Endothelial cell of umbilical vein (primary cell): ENCODE measurements around the gene CHMP5. TPM values are rescaled to one million over a fixed set of nuclear protein-coding genes. Genes with fewer than 3 reads are reported as not detected.
A peak's percentile ranks its signal among the peaks of the same experiment; 100 is the strongest.

Experiments used
- BruUV-seq: library from RNA; stranded (reverse); fragments of 400-500 nt; replicated peaks from 2 replicates; lab custom pipeline; 2021; lab: Mats Ljungman, UMichigan
- CTCF ChIA-PET: fragments of 300-600, 350-600 bp; sonication (Branson Sonifier 250); formaldehyde crosslinking; loops from one replicate; lab custom pipeline; 2021; ENCODE audit warnings: antibody characterized with exemption, inconsistent platforms; lab: Charles Lee
- POLR2A ChIA-PET: fragments of 300-600, 350-600 bp; sonication (Branson Sonifier 250); formaldehyde crosslinking; loops from one replicate; lab custom pipeline; 2021; ENCODE audit warnings: antibody characterized with exemption, inconsistent platforms; lab: Charles Lee
- DNase-seq: peaks from one replicate; pipeline ENCODE4 v3.0.0-alpha.2; 2011; ENCODE audit warnings: low read depth, low spot score
- FAIRE-seq: peaks from 2 replicates; lab custom pipeline; 2011; peaks lifted over from hg19 to GRCh38; lab: Jason Lieb, UNC
- H2AFZ ChIP-seq: 2 replicates; pipeline ENCODE4 v1.6.0; 2012; ENCODE audit warnings: low read depth, low read length, control low read depth, inconsistent platforms
- H3K27ac ChIP-seq: 2 replicates; pipeline ENCODE4 v1.5.1; 2011; ENCODE audit warnings: low read depth, mild to moderate bottlenecking, control low read depth, low read length, moderate library complexity; ENCODE audit not compliant: insufficient read depth
- H3K27me3 ChIP-seq, 2 experiments: 2 replicates each; pipeline versions ENCODE4 v1.6.0 to v1.6.1; 2011; ENCODE audit warnings: low read length in 2 of 2, mixed read lengths in 1 of 2; ENCODE audit not compliant: control insufficient read depth in 2 of 2, insufficient read depth in 2 of 2
- H3K36me3 ChIP-seq, 2 experiments: 2 replicates in 1 of 2; 3 replicates in 1 of 2; pipeline ENCODE4 v1.5.1; 2011; ENCODE audit warnings: low read length in 2 of 2, mild to moderate bottlenecking in 1 of 2, moderate library complexity in 1 of 2; ENCODE audit not compliant: control insufficient read depth in 2 of 2, insufficient read depth in 2 of 2; ENCODE audit errors: extremely low read depth in 1 of 2
- H3K4me1 ChIP-seq: 3 replicates; pipeline ENCODE4 v1.5.1; 2011; ENCODE audit warnings: mild to moderate bottlenecking, low read length; ENCODE audit not compliant: control insufficient read depth, insufficient read depth; ENCODE audit errors: extremely low read depth
- H3K4me2 ChIP-seq: 2 replicates; pipeline ENCODE4 v1.6.1; 2011; ENCODE audit warnings: low read length, control low read depth, mixed read lengths; ENCODE audit not compliant: insufficient read depth
- H3K4me3 ChIP-seq, 3 experiments: fragments of 200-600 bp in 1 of 3; sonication (generic), shearing (Covaris generic) in 1 of 3; replicated peaks in 1 of 3; 2 replicates each; pipeline ENCODE4 v1.5.1; 2011 to 2016; ENCODE audit warnings: control low read depth in 3 of 3, low read length in 3 of 3, mild to moderate bottlenecking in 2 of 3, inconsistent platforms in 1 of 3, low read depth in 1 of 3, moderate library complexity in 1 of 3; ENCODE audit not compliant: insufficient read depth in 1 of 3
- H3K79me2 ChIP-seq: 2 replicates; pipeline ENCODE4 v1.6.0; 2012; ENCODE audit warnings: low read length, inconsistent platforms; ENCODE audit not compliant: control insufficient read depth, insufficient read depth
- H3K9ac ChIP-seq: replicated peaks from 2 replicates; pipeline ENCODE3; 2011; ENCODE audit warnings: low read length, control low read depth; ENCODE audit not compliant: insufficient read depth; ENCODE audit errors: extremely low read depth
- H3K9me1 ChIP-seq: replicated peaks from 3 replicates; pipeline ENCODE4 v1.6.0; 2011; ENCODE audit warnings: mild to moderate bottlenecking, low read length; ENCODE audit not compliant: control insufficient read depth, insufficient read depth; ENCODE audit errors: extremely low read depth
- H3K9me3 ChIP-seq: replicated peaks from 2 replicates; pipeline ENCODE4 v1.5.1; 2012; ENCODE audit warnings: low read length, inconsistent platforms; ENCODE audit not compliant: control insufficient read depth, insufficient read depth
- H4K20me1 ChIP-seq: replicated peaks from 2 replicates; pipeline ENCODE3; 2011; ENCODE audit warnings: mild to moderate bottlenecking, low read length; ENCODE audit not compliant: control insufficient read depth, insufficient read depth; ENCODE audit errors: extremely low read depth
- EZH2 ChIP-seq: IDR thresholded peaks from 2 replicates; pipeline ENCODE4 v1.6.1; 2012; ENCODE audit warnings: borderline replicate concordance, low read depth, mild to moderate bottlenecking, moderate library complexity, low read length, inconsistent platforms; ENCODE audit not compliant: severe bottlenecking
- FOS ChIP-seq: IDR thresholded peaks from 2 replicates; pipeline ENCODE4 v1.6.1; 2011; ENCODE audit warnings: mild to moderate bottlenecking, low read length, moderate library complexity, borderline replicate concordance; ENCODE audit not compliant: insufficient read depth
- GATA2 ChIP-seq: IDR thresholded peaks from 2 replicates; pipeline ENCODE4 v1.7.0; 2011; ENCODE audit warnings: low read depth, mild to moderate bottlenecking, moderate library complexity, mixed read lengths, low read length; ENCODE audit not compliant: insufficient read length, insufficient read depth
- JUN ChIP-seq: IDR thresholded peaks from 2 replicates; pipeline ENCODE4 v1.6.1; 2011; ENCODE audit warnings: borderline replicate concordance, low read depth; ENCODE audit not compliant: insufficient read length, insufficient read depth
- MYC ChIP-seq: IDR thresholded peaks from one replicate; pipeline ENCODE4 v1.6.1; 2011; ENCODE audit warnings: mild to moderate bottlenecking, low read depth, low read length
- POLR2A ChIP-seq: IDR thresholded peaks from 2 replicates; pipeline ENCODE4 v1.6.1; 2012; ENCODE audit warnings: low read depth, mild to moderate bottlenecking, control low read depth, low read length
- POLR2AphosphoS5 ChIP-seq: IDR thresholded peaks from 2 replicates; pipeline ENCODE4 v1.6.1; 2012; ENCODE audit warnings: low read depth, mild to moderate bottlenecking, control low read depth, low read length, moderate library complexity; ENCODE audit not compliant: insufficient read depth
- dilution Hi-C: fragments of 300-500 bp; cut with MboI; formaldehyde crosslinking; loops from one replicate; pipeline ENCODE4 v1.15.0; 2019; ENCODE audit warnings: low sequenced_read_pairs; ENCODE audit not compliant: extremely low pct_ligation_motif_present
- intact Hi-C: fragments of 100-400 bp; cut with micrococcal nuclease; formaldehyde crosslinking; loops from one replicate; pipeline ENCODE4 v1.10.0; 2022
- polyA plus RNA-seq, 4 experiments: library from polyadenylated mRNA; depleted of rRNA in 3 of 4; stranded (reverse) in 3 of 4; unstranded in 1 of 4; fragments of >200 nt; gene quantifications; 2 replicates each; pipeline versions ENCODE4 v1.2.1 to v1.2.3, GENCODE V29; 2011 to 2012; ENCODE audit warnings: missing spikeins in 1 of 4
- total RNA-seq: library from RNA; stranded (reverse); gene quantifications from 2 replicates; pipeline ENCODE4 v1.2.3, GENCODE V29; 2021
- TF ChIP-seq, protein P1 (sequence below): IDR thresholded peaks from 2 replicates; pipeline ENCODE4 v1.6.1; 2011; ENCODE audit not compliant: insufficient read depth, insufficient read length
- TF ChIP-seq, protein P2 (sequence below), 2 donors: IDR thresholded peaks; 1 replicate in 1 of 2; 2 replicates in 1 of 2; pipeline ENCODE4 v1.5.1; 2011; ENCODE audit warnings: low read length in 2 of 2, mild to moderate bottlenecking in 2 of 2, moderate library complexity in 2 of 2, control low read depth in 1 of 2, inconsistent platforms in 1 of 2, low read depth in 1 of 2; ENCODE audit not compliant: insufficient read depth in 1 of 2; ENCODE audit errors: extremely low read depth in 1 of 2

The CHMP5 gene
- total and polyA plus RNA-seq, 2 donors (not counting 3 experiments of a cell fraction or from before 2014, with no cell fraction given) = 33.2 to 55.8 TPM

- peak overlapping the region; percentile 6 to 79 (median 57) for H3K4me3 ChIP-seq
- H3K9me1 ChIP-seq = no peaks in the 10 kb centered on the region
- peaks cover 13% of the 10 kb centered on the region for H3K4me1 ChIP-seq
- H3K79me2 ChIP-seq = peaks cover 38% of the 10 kb centered on the region
- no peaks in the 10 kb centered on the region for H4K20me1 ChIP-seq
- FAIRE-seq (no peak), DNase-seq (peak; percentile 83)
- ChIA-PET POLR2A (interaction anchor here (1.4 to 1.6 kb wide), 3 partner anchors 27 to 266 kb away, joined by 4 to 10 read pairs (median 4); partner anchors contain the start of genes BAG1 and CHMP5), CTCF (interaction anchor here (1.5 to 2.8 kb wide), 4 partner anchors 19 to 176 kb away, joined by 3 to 31 read pairs (median 11); no protein-coding TSS in a partner anchor)
- H3K27ac ChIP-seq = peak overlapping the region; percentile 92
- H2AFZ ChIP-seq = peak overlapping the region; percentile 49
- intact Hi-C loops = loop anchor here (2.0 kb wide), 2 partner anchors 30 to 38 kb away; no protein-coding TSS in a partner anchor
- peak overlapping the region; percentile 100 for H3K9ac ChIP-seq
- peak overlapping the region; percentile 85 for H3K4me2 ChIP-seq
- H3K9me3 ChIP-seq = no peaks in the 10 kb centered on the region
- dilution Hi-C loops = no loop called here
- no peak for TF ChIP-seq JUN
- no peak for TF ChIP-seq POLR2A
- no peak for TF ChIP-seq MYC
- no peak for TF ChIP-seq POLR2AphosphoS5
- TF ChIP-seq, protein P1, sequence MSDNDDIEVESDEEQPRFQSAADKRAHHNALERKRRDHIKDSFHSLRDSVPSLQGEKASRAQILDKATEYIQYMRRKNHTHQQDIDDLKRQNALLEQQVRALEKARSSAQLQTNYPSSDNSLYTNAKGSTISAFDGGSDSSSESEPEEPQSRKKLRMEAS = no peak
- no peak for TF ChIP-seq FOS
- TF ChIP-seq GATA2 = no peak
- no peak for TF ChIP-seq EZH2
- TF ChIP-seq, protein P2, sequence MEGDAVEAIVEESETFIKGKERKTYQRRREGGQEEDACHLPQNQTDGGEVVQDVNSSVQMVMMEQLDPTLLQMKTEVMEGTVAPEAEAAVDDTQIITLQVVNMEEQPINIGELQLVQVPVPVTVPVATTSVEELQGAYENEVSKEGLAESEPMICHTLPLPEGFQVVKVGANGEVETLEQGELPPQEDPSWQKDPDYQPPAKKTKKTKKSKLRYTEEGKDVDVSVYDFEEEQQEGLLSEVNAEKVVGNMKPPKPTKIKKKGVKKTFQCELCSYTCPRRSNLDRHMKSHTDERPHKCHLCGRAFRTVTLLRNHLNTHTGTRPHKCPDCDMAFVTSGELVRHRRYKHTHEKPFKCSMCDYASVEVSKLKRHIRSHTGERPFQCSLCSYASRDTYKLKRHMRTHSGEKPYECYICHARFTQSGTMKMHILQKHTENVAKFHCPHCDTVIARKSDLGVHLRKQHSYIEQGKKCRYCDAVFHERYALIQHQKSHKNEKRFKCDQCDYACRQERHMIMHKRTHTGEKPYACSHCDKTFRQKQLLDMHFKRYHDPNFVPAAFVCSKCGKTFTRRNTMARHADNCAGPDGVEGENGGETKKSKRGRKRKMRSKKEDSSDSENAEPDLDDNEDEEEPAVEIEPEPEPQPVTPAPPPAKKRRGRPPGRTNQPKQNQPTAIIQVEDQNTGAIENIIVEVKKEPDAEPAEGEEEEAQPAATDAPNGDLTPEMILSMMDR (IDR thresholded peaks at IDR 0.05; ENCODE audit: extremely low read depth in 1 of 2, insufficient read depth in 1 of 2, low read depth in 1 of 2, low read length in 2 of 2) = no peak
- H3K36me3 ChIP-seq = peaks cover 2 to 10% of the 10 kb centered on the region in 2 experiments
- BruUV-seq = no TSS peak
- H3K27me3 ChIP-seq = no peaks in the 10 kb centered on the region
Observed at GRCh38 chr9:33291031-33291397, 26.2 kb downstream of the CHMP5 start.
